HepG2 (cell line): ENCODE results near the gene RPS6KA2. TPM values are rescaled to one million over a fixed set of nuclear protein-coding genes. Genes with fewer than 3 reads are reported as not detected.
A peak's percentile ranks its signal among the peaks of the same experiment; 100 is the strongest.

Experiments used
- ATAC-seq: fragments of 200-7000 bp; cut with Tn5 transposase; 3 replicates; pipeline ENCODE4 v1.9.1; 2020; ENCODE audit warnings: mild to moderate bottlenecking, moderate library complexity
- BruUV-seq: library from RNA; stranded (reverse); fragments of 400-500 nt; replicated peaks from 2 replicates; lab custom pipeline; 2021; lab: Mats Ljungman, UMichigan
- CTCF ChIA-PET: fragments of 300-600 bp; formaldehyde crosslinking; extraction: SDS; loops from one replicate; lab custom pipeline; 2021; ENCODE audit warnings: low total read pairs, inconsistent platforms, low intra/inter-chr PET ratio; lab: Yijun Ruan, JAX
- POLR2A ChIA-PET: fragments of 350-600 bp; sonication (Branson Sonifier 250); formaldehyde crosslinking; loops from one replicate; lab custom pipeline; 2020; ENCODE audit warnings: antibody characterized with exemption, inconsistent platforms; lab: Yijun Ruan, JAX
- DNase-seq: peaks from one replicate; pipeline ENCODE4 v3.0.0-alpha.2; 2015; ENCODE audit warnings: low spot score
- FAIRE-seq: peaks from 3 replicates; lab custom pipeline; 2011; peaks lifted over from hg19 to GRCh38; lab: Jason Lieb, UNC
- H2AFZ ChIP-seq: one replicate; pipeline ENCODE4 v1.6.1; 2011; ENCODE audit warnings: low read length, inconsistent platforms
- H3K27ac ChIP-seq: fragments of 300-600 bp; 3 replicates; pipeline ENCODE4 v1.8.0; 2011; ENCODE audit warnings: mixed run types, mild to moderate bottlenecking, mixed read lengths, low read length, inconsistent platforms; ENCODE audit not compliant: insufficient read depth; ENCODE audit errors: extremely low read length
- H3K27me3 ChIP-seq, 2 experiments: fragments of 200-600 bp in 1 of 2; 2 replicates in 1 of 2; 3 replicates in 1 of 2; pipeline versions ENCODE4 v1.6.0 to v1.8.0; 2011; ENCODE audit warnings: low read length in 2 of 2, mild to moderate bottlenecking in 2 of 2, moderate library complexity in 2 of 2, inconsistent platforms in 1 of 2; ENCODE audit not compliant: insufficient read depth in 2 of 2, control insufficient read depth in 1 of 2
- H3K36me3 ChIP-seq, 2 experiments: fragments of 200-600 bp in 1 of 2; replicated peaks in 1 of 2; 2 replicates in 1 of 2; 3 replicates in 1 of 2; pipeline versions ENCODE4 v1.5.1 to v1.8.0; 2011; ENCODE audit warnings: low read length in 2 of 2, inconsistent platforms in 1 of 2; ENCODE audit not compliant: insufficient read depth in 2 of 2, control insufficient read depth in 1 of 2
- H3K4me1 ChIP-seq: 2 replicates; pipeline ENCODE4 v1.5.1; 2012; ENCODE audit warnings: low read length, inconsistent platforms; ENCODE audit not compliant: insufficient read depth
- H3K4me2 ChIP-seq: 2 replicates; pipeline ENCODE4 v1.6.0; 2011; ENCODE audit warnings: low read depth, low read length, inconsistent platforms
- H3K4me3 ChIP-seq, 3 experiments: fragments of 200-600 bp in 1 of 3; sonication (generic), shearing (Covaris generic) in 1 of 3; replicated peaks in 1 of 3; 2 replicates each; pipeline ENCODE4 v1.5.1; 2011 to 2016; ENCODE audit warnings: low read length in 3 of 3, inconsistent platforms in 2 of 3, low read depth in 2 of 3, mild to moderate bottlenecking in 2 of 3, control low read depth in 1 of 3, mixed read lengths in 1 of 3; ENCODE audit not compliant: insufficient read depth in 1 of 3
- H3K79me2 ChIP-seq: one replicate; pipeline ENCODE4 v1.6.1; 2011; ENCODE audit warnings: low read length, inconsistent platforms; ENCODE audit not compliant: insufficient read depth
- H3K9ac ChIP-seq: 2 replicates; pipeline ENCODE4 v1.6.0; 2011; ENCODE audit warnings: mild to moderate bottlenecking, low read depth, low read length, inconsistent platforms; ENCODE audit not compliant: insufficient read depth
- H3K9me3 ChIP-seq: 2 replicates; pipeline ENCODE4 v1.5.1; 2012; ENCODE audit warnings: mild to moderate bottlenecking, low read length
- H4K20me1 ChIP-seq: 2 replicates; pipeline ENCODE4 v1.6.0; 2011; ENCODE audit warnings: inconsistent platforms, mild to moderate bottlenecking, low read length, moderate library complexity; ENCODE audit not compliant: insufficient read depth
- FOXA3 ChIP-seq: IDR thresholded peaks from 2 replicates; pipeline ENCODE4 v1.6.1; 2016; ENCODE audit warnings: missing genetic modification reagents, missing compliant biosample characterization
- HMG20A ChIP-seq: IDR thresholded peaks from 2 replicates; pipeline ENCODE4 v1.6.1; 2016; ENCODE audit warnings: borderline replicate concordance
- HNF4A ChIP-seq: sonication (generic); formaldehyde crosslinking; IDR thresholded peaks from 2 replicates; pipeline ENCODE4 v1.4.0; 2020; ENCODE audit warnings: missing genetic modification reagents
- NR2F1 ChIP-seq, 2 experiments: fragments of 450-650 bp in 1 of 2; formaldehyde crosslinking in 1 of 2; IDR thresholded peaks; 2 replicates each; pipeline versions ENCODE4 v1.5.0 to v1.6.1; 2016 to 2020; ENCODE audit warnings: mild to moderate bottlenecking in 1 of 2, missing compliant biosample characterization in 1 of 2, missing genetic modification reagents in 1 of 2, moderate library complexity in 1 of 2
- RXRB ChIP-seq: IDR thresholded peaks from 2 replicates; pipeline ENCODE4 v1.6.1; 2016; ENCODE audit warnings: borderline replicate concordance, missing genetic modification reagents, missing compliant biosample characterization
- TBX2 ChIP-seq: sonication (generic); formaldehyde crosslinking; IDR thresholded peaks from 2 replicates; pipeline ENCODE4 v1.5.0; 2020; ENCODE audit warnings: missing genetic modification reagents, mild to moderate bottlenecking, borderline replicate concordance
- ZNF326 ChIP-seq: sonication (generic); formaldehyde crosslinking; IDR thresholded peaks from 2 replicates; pipeline ENCODE4 v1.4.0; 2020; ENCODE audit warnings: missing genetic modification reagents, borderline replicate concordance
- ZNF564 ChIP-seq: sonication (generic); formaldehyde crosslinking; IDR thresholded peaks from 2 replicates; pipeline ENCODE4 v1.8.1; 2023; ENCODE audit warnings: mild to moderate bottlenecking, missing genetic modification reagents
- ZSCAN30 ChIP-seq: sonication (generic); formaldehyde crosslinking; IDR thresholded peaks from 2 replicates; pipeline ENCODE4 v1.5.0; 2020; ENCODE audit warnings: mild to moderate bottlenecking, missing genetic modification reagents
- WGBS: methylation state at CpG from one replicate; pipeline ENCODE4 v1.1.6; 2017; ENCODE audit warnings: low lambda C conversion rate; 5-methylcytosine and 5-hydroxymethylcytosine counted together
- in situ Hi-C: cut with HindIII; loops from 2 replicates; pipeline ENCODE4 v1.10.0; 2017; ENCODE audit warnings: low pct_unique_long_range_greater_than_20kb; ENCODE audit not compliant: extremely low pct_ligation_motif_present
- intact Hi-C: fragments of 100-400 bp; cut with micrococcal nuclease; formaldehyde crosslinking; loops from one replicate; pipeline ENCODE4 v1.10.0; 2022; ENCODE audit not compliant: unreplicated experiment
- polyA plus RNA-seq, 8 experiments: library from polyadenylated mRNA; depleted of rRNA in 3 of 8; stranded (reverse) in 7 of 8; unstranded in 1 of 8; fragments of >200 nt; fragmentation: Illumina TruSeq in 4 of 8; extraction: Trizol in 4 of 8; gene quantifications; 2 replicates each; pipeline versions ENCODE4 v1.2.1 to v1.2.3, GENCODE V29; 2011 to 2016; ENCODE audit warnings: low read depth in 4 of 8, missing spikeins in 1 of 8, mixed read lengths in 1 of 8; ENCODE audit not compliant: insufficient read depth in 1 of 8
- total RNA-seq, 5 experiments: library from RNA; depleted of rRNA; stranded (reverse); fragments of >200 nt; fragmentation: Illumina TruSeq; extraction: Trizol; gene quantifications; 2 replicates each; pipeline ENCODE4 v1.2.3, GENCODE V29; 2016; ENCODE audit warnings: low read depth in 1 of 5
- TF ChIP-seq, protein P1 (sequence below): sonication (generic); formaldehyde crosslinking; IDR thresholded peaks from 2 replicates; pipeline ENCODE4 v1.5.0; 2020; ENCODE audit warnings: mild to moderate bottlenecking, missing genetic modification reagents
- TF ChIP-seq, protein P2 (sequence below): IDR thresholded peaks from 2 replicates; pipeline ENCODE4 v1.4.0; 2020; ENCODE audit warnings: mild to moderate bottlenecking, missing genetic modification reagents
- TF ChIP-seq, protein P3 (sequence below): sonication (generic); formaldehyde crosslinking; IDR thresholded peaks from 2 replicates; pipeline ENCODE4 v1.5.1; 2020; ENCODE audit warnings: missing genetic modification reagents, mild to moderate bottlenecking, borderline replicate concordance

The RPS6KA2 gene
- total and polyA plus RNA-seq, 2 of the 13 experiments (the other 11 are each of a cell fraction or from before 2014, with no cell fraction given): 0.22 to 0.38 TPM

DNA sequence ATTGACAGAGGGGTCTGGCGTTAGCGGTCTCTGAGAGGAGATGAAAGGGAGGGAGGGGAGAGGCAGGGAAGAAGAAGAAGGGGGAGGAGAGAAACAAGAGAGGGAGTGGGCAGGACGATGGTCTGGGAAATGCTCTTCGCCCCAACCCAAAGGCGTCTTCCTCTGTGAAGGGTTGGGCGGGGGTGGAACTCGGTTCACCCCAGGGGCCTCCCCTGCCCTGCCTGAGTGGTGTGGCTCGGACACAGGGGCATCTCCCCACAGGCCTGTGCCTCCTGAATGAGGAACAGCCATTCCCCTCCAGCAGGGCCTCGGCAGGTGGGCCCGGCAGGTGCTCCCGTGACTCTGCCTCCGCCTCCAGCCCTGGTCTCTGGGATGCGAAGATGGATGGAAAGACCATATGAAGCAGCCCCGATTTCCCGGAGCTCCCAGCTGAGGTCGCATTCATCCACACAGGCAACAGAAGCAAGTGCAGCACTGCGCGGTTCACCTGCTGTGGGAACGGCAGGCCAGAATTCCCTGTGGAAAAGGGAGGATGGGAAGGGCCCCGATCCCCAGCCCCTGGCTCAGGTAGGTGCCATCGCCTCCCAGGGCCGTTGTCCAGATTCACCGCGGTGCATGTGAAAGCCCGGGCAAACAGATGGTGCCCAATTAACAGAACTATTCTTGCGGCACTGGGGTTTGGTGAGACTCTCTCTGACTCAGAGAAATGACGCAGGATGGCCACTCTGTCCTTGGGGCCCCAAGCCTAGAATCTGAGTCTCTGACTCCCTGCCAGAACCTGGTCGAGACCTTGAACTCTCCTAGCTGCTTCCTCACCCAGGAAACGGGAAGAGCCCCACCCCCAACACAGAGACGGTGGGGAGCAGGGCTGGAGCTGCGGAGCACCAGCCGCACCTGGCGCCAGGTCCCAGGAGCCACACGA lies 29.4 kb upstream of the RPS6KA2 start:
- Histone ChIP-seq H3K36me3 (no peaks in the 10 kb centered on the region), H4K20me1 (no peaks in the 10 kb centered on the region), H3K9ac (no peak overlapping the region), H3K79me2 (no peaks in the 10 kb centered on the region), H3K4me2 (peak overlapping the region; percentile 23; the same call in 1 of the 2 replicates), H3K27ac (no peak overlapping the region), H3K4me1 (peaks cover 23% of the 10 kb centered on the region), H3K9me3 (no peaks in the 10 kb centered on the region), H2AFZ (no peak overlapping the region), H3K4me3 (no peak overlapping the region), H3K27me3 (peaks cover 12 to 75% of the 10 kb centered on the region in 2 experiments; a peak in 4 of 5 replicates)
- CTCF ChIA-PET: no interaction called here
- BruUV-seq: no TSS peak
- ATAC-seq (peak; percentile 74), DNase-seq (peak; percentile 56), FAIRE-seq (no peak)
- POLR2A ChIA-PET: no interaction called here
- 39% methylated on average over 29 of the region's 34 CpGs for WGBS
- in situ Hi-C loops: no loop called here
- intact Hi-C loops: no loop called here
- TF ChIP-seq HNF4A (CRISPR knock-in tag) (peak; percentile 26; the same call in 1 of the 2 replicates), ZNF564 (CRISPR knock-in tag) (no peak), NR2F1 (CRISPR knock-in tag; IDR thresholded peaks at IDR 0.05) (peak; percentile 19 to 38; a peak in 1 of 4 replicates), ZSCAN30 (CRISPR knock-in tag) (no peak), TBX2 (CRISPR knock-in tag) (0 out of 2 replicates have a peak, but pooled peaks have one; percentile 4), RXRB (CRISPR knock-in tag) (peak; percentile 30; the same call in 1 of the 2 replicates), ZNF326 (CRISPR knock-in tag) (no peak), HMG20A (CRISPR knock-in tag) (peak; percentile 15; the same call in 1 of the 2 replicates), FOXA3 (CRISPR knock-in tag) (0 out of 2 replicates have a peak, but pooled peaks have one; percentile 13)
- TF ChIP-seq, protein P1, sequence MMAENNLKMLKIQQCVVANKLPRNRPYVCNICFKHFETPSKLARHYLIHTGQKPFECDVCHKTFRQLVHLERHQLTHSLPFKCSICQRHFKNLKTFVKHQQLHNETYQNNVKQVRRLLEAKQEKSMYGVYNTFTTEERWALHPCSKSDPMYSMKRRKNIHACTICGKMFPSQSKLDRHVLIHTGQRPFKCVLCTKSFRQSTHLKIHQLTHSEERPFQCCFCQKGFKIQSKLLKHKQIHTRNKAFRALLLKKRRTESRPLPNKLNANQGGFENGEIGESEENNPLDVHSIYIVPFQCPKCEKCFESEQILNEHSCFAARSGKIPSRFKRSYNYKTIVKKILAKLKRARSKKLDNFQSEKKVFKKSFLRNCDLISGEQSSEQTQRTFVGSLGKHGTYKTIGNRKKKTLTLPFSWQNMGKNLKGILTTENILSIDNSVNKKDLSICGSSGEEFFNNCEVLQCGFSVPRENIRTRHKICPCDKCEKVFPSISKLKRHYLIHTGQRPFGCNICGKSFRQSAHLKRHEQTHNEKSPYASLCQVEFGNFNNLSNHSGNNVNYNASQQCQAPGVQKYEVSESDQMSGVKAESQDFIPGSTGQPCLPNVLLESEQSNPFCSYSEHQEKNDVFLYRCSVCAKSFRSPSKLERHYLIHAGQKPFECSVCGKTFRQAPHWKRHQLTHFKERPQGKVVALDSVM (CRISPR knock-in tag): no peak
- TF ChIP-seq, protein P2, sequence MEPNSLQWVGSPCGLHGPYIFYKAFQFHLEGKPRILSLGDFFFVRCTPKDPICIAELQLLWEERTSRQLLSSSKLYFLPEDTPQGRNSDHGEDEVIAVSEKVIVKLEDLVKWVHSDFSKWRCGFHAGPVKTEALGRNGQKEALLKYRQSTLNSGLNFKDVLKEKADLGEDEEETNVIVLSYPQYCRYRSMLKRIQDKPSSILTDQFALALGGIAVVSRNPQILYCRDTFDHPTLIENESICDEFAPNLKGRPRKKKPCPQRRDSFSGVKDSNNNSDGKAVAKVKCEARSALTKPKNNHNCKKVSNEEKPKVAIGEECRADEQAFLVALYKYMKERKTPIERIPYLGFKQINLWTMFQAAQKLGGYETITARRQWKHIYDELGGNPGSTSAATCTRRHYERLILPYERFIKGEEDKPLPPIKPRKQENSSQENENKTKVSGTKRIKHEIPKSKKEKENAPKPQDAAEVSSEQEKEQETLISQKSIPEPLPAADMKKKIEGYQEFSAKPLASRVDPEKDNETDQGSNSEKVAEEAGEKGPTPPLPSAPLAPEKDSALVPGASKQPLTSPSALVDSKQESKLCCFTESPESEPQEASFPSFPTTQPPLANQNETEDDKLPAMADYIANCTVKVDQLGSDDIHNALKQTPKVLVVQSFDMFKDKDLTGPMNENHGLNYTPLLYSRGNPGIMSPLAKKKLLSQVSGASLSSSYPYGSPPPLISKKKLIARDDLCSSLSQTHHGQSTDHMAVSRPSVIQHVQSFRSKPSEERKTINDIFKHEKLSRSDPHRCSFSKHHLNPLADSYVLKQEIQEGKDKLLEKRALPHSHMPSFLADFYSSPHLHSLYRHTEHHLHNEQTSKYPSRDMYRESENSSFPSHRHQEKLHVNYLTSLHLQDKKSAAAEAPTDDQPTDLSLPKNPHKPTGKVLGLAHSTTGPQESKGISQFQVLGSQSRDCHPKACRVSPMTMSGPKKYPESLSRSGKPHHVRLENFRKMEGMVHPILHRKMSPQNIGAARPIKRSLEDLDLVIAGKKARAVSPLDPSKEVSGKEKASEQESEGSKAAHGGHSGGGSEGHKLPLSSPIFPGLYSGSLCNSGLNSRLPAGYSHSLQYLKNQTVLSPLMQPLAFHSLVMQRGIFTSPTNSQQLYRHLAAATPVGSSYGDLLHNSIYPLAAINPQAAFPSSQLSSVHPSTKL: peak; percentile 55
- TF ChIP-seq, protein P3, sequence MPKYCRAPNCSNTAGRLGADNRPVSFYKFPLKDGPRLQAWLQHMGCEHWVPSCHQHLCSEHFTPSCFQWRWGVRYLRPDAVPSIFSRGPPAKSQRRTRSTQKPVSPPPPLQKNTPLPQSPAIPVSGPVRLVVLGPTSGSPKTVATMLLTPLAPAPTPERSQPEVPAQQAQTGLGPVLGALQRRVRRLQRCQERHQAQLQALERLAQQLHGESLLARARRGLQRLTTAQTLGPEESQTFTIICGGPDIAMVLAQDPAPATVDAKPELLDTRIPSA (CRISPR knock-in tag): no peak
